DMS79 treated with DMSO at 0.1 percent for 48 hours (cell line): ENCODE data around the gene ZBTB24.
"Not testable (repeated sequence)": the region's sequence is repeated elsewhere in the genome, so short reads cannot be mapped to it uniquely, and the experiment has no call there.

ENCODE experiments used
- DNase-seq: peaks from one replicate; lab custom pipeline; 2025; lab: John Stamatoyannopoulos, UW

The ZBTB24 gene

GRCh38 chr6:109469591-109470189 is 13.3 kb downstream of the ZBTB24 start:
- DNase-seq = no peak

- no peak for DNase-seq
Measured at GRCh38 chr6:109467696-109468095, 15.3 kb downstream of the ZBTB24 start.

DNA sequence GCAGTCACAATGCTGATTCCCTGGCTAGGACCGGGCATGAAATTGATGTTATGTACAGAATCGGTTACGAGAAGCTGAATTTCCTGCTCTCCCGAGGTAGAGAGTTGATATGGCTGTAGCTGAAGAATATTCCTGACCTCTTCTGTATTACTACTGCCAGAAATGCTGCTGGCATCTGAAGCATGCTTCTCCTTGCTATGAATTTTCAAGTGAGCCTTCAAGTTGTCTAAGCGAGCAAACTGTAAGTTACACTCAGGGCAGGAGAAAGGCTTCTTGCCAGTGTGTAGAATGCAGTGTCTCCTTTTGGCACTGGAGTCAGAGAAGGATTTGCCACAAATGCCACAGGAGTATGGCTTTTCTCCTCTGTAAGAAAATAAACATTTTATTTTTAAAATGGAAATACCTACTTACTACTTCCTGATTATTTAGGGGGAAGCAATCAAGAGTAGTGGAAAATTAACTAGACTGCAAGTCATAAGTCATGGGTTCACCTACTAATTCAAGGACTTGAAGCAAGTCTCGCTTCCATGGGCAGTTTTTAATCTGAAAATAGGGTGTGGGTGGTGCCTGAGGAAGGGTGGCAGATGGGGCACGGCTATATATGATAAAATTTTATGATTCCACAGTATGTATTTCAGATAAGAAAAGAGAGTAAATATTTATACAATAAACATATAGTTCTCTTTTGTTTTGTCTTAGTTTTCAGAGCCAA is 16.7 kb downstream of the ZBTB24 start:
- peak; percentile 89 for DNase-seq

- DNase-seq = peak; percentile 94
Measured at GRCh38 chr6:109465772-109466171, 17.2 kb downstream of the ZBTB24 start.

DNA sequence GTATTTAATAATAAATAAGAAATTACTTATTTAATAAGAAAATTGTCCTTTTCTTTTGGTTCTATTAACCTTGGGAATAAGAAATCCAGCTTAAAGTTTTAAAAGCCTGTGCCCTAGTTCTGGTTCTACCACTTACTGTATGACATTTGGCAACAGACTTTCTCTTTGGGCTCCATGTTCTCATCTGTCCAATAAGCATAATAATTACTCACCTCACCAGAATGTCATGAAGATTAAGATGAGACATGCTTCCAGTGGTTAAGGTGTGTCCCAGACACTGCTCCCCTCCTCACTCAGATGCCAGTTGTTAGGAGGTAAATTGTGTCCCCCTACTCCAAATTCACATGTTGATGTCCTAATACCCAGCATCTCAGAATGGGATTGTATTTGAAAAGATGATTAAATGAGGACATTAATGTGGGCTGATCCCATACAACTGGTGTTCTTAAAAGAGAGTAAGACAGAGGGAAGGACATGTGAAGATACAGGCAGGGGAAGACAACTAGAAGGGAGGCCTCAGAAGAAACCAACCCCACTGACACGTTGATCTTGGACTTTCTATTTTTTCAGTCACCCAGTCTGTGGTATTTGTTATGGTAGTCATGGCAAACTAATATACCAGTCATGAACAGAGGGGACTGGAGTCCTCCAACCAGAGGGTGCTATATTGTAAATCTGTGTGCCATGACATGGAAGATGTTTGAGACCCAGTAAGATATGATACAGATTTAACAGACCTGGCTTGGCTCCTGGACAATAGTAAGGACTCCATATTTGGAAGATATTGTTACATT is 21.1 kb downstream of the ZBTB24 start:
- DNase-seq = no peak

DNA sequence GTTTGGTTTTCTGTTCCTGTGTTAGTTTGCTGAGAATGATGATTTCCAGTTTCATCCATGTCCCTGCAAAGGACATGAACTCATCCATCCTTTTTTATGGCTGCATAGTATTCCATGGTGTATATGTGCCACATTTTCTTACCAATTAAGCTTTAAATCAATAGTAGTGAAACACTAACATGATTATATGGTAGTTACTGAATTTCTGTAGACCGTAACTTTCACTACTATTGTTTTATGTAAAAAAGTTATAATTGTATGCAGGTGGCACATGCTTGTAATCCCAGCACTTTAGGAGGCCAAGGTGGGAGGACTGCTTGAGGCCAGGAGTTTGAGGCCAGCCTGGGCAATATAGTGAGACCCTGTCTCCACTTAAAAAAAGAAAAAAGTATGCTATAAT is 21.8 kb downstream of the ZBTB24 start:
- not testable (repeated sequence) for DNase-seq

DNA sequence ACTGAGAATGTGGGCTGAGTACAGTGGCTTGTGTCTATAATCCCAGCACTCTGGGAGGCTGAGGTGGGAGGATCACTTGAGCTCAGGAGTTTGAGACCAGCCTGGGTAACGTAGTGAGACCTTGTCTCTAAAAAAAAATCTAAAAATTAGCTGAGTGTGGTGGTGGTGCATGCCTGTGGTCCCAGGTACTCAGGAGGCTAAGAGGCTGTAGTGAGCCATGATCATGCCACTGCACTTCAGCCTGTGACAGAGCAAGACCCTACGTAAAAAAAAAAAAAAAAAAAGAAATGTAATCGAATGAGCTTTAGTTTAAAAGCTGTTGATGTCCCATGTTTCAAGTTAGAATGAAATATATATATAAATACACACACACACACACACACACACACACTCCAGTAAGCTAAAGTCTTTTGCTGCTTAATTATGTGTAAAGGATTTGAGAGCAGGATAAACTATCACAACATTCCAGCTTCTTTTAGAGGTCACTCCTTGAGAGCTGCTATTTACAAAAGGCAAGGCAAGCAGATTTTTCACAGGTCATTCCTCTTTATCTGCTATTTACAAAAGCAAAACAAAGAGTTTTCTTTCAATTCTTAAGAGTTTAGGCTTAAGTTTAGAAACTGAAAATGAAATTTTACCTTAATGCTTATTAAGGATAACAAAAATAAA is 22.7 kb downstream of the ZBTB24 start:
- peak; percentile 61 for DNase-seq

GRCh38 chr6:109458774-109459531 is 24.1 kb downstream of the ZBTB24 start:
- no peak for DNase-seq

DNA sequence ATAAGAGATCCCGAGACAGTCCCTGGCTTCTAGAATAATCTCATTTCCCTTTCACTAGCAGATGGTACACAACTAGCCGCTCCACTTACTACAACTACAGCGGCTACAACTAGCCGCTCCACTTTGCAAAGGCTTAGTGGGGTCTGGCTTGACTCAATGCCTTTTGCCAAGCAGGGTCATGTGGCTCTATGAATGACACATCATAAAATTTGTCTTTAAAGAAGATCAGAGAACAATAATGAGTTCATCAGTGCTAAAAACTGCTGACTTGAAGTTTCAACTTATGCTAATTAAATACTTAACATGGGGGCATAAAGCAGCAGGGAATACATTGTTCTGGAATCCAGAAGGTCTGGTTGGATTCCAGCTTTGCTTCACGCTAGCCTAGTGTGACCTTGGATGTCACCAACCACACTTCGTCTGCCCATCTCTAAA is 25.4 kb downstream of the ZBTB24 start:
- no peak for DNase-seq

DNA sequence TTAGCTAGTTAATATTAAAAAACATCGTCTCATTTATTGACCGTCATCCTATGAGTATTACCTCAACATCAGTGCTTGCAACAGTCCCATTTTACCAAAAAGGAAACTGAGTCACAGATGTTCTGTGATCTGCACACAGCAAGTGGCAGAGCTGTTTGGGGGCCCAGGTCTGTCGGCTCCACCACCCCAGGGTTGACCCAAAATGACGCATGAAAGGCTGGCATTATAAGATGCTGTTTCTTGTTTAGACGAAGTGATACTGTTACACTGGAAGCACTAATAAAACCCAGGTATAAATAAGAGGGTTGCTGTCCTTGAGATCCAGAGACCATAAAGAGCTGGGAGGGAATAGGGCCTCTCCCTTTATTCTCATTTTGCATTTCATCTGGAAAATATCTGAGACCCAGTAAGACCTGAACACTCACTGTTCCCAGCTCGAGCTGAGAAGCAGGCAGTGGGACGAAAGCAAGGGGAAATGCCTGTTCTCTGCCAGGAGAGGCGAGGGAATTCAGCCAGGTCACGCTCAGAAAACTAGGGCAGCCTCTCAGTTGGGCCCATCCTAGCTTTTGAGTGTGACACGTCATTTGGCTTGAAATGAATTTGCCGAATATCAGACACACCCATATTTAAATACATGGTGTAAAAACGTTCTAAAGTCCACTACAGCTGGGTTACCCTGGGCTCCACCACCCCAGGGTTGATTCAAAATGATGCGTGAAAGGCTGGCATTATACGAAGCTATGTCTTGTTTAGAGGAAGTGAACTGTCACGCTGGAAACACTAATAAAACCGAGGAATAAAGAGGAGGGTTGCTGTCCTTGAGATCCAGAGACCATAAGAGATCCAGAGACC is 26.1 kb downstream of the ZBTB24 start:
- peak; percentile 74 for DNase-seq

GRCh38 chr6:109456111-109456583 is 26.9 kb downstream of the ZBTB24 start:
- DNase-seq = peak; percentile 59

- DNase-seq = peak; percentile 59
Measured at GRCh38 chr6:109455437-109456110, 27.4 kb downstream of the ZBTB24 start, which contains the start of gene MICAL1. Gene MICAL1, minus strand, starts transcription at chr6:109455772. Its CDS starts 1,576 bp downstream, at chr6:109454196.

- peak; percentile 53 for DNase-seq
Measured at GRCh38 chr6:109454496-109455436, 28.3 kb downstream of the ZBTB24 start.

DNA sequence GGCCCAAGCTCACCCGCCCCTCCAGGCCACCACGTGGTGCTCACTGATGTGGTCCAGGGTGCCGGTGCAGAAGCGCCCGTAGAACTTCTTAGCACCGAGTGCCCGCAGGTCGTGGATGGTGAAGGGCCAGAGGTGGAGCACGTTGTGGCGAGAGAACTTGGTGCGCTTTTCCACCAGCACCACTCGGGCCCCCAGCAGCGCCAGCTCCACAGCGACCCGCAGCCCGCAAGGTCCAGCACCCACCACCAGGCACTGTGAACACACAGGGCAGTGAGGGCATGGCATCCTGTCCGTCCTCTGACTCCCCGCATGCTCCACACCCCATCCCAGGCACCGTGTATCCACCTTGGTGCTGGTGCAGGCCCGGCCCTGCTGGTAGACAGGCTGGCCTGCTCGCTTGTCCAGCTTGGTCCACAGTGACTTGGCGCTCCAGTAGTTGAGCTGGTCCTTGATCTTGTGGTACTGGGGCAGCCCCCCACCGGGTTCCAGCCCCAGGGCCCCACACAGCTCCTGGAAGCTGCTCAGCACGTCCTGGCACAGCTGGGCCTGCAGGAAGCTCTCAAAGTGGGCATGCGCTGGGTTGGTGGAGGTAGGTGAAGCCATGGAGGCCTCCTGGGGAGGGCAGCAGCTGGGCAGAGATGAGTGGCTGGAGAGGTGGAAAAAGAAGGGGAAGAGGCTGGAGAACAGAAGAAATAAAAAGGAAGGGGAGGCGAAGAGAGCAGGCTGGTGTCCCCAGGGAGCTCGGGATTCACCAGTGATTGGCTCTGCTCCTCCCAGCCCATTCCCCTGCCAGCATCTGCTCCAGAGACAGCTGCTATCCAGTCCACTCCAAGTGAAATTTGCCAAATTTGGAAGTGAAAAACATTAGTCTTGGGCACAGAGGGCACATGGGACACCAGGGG is 29.2 kb downstream of the ZBTB24 start:
- peak; percentile 89 for DNase-seq

DNA sequence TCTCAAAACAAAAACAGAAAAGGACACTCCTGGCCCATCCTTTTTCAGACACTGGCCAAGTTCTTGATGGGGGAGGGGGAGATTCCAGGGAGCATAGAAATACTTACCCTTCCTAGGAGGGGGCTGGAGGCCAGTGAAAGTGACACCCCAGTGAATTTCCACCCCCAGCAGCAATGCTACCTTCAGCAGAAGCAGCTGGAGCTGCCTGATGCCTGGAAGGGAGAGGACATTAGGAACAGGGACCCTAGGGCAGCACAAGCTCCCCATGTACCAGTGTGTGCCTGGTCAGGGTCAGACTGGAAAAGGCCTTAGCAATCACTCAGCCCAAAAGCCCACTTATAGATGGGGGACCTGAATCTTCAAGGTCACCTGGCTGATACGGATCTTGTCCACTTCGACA is 29.9 kb downstream of the ZBTB24 start:
- DNase-seq = no peak

- no peak for DNase-seq
Measured at GRCh38 chr6:109452181-109452580, 30.8 kb downstream of the ZBTB24 start.

DNA sequence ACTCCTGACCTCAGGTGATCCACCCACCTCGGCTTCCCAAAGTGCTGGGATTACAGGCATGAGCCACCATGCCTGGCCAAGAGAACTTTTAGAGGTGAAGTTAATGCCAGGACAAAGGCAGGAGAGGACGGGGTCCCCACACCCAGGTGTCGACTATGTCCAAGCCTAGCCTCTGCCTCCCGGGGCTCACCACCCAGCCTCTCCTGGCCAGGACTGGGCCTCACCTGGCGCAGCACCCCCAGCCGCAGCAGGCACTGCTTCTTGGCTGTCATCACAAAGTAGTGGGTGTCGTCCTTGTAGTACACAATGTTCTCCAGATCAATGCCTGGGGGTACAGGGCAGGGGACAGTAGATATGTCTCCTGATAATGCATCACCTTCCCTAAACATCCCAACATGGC is 31.6 kb downstream of the ZBTB24 start:
- DNase-seq = no peak

GRCh38 chr6:109450801-109451200 is 32.2 kb downstream of the ZBTB24 start:
- no peak for DNase-seq
